ENCODE data around the gene FOXM1. TPM values are rescaled to one million over a fixed set of nuclear protein-coding genes. Genes with fewer than 3 reads are reported as not detected.

The FOXM1 gene
- total RNA-seq, result 12.4 and 46.7 TPM in 2 replicates

DNA sequence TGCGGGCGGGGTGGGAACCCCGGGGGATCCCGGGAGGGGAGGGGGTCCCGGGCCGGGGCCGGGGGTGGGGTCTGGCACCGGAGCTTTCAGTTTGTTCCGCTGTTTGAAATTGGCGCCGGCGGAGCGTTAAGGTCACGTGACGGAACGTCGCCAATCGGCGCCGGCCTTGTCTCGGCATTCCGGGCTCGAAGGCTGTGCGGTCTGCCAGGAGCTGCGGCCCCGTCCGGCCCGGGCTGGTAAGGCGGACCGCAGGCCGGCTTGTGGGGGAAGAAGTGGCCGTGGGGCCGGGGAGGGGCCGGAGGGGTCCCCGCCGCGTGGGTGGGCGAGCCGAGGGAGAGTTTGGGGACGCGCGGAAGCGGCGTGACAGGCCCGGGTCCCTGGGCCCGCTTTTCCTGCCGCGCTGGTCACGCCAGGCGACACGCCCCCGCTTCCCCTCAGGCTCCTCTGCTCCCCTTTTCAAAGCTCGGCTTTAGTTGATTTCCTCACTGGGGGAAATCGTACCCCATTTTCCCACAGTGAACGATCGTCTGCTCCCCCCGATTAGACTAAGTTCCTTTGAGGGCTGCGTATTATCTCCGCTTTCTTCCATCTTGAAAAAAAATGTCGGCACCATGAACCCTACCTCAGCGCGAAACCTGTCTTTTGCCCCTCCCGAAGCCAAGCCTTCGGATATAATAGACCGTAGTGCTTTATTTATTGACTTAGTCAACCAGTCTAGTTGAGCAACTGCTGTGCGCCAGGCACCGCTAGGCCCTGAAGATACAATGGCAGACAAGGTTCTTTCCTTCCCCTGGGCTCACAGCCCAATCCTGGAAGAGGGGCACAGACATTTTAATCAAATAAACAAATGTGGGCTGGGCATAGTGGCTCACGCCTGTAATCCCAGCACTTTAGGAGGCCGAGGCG lies at the start of gene FOXM1, which contains the start of gene RHNO1:
Gene FOXM1 (minus strand): TSS at position 128 of the 906 bp plus-strand sequence. CDS start 2,696 bp downstream, outside the sequence.
Gene RHNO1 (plus strand): TSS at position 177 of the 906 bp plus-strand sequence. CDS start 8,144 bp downstream, outside the sequence.

GRCh38 chr12:2890388-2891239 lies 13.6 kb upstream of the FOXM1 start, which contains the start of gene TULP3:
Gene TULP3, plus strand, starts transcription at chr12:2890891. Its CDS starts 57 bp downstream, at chr12:2890948.

DNA sequence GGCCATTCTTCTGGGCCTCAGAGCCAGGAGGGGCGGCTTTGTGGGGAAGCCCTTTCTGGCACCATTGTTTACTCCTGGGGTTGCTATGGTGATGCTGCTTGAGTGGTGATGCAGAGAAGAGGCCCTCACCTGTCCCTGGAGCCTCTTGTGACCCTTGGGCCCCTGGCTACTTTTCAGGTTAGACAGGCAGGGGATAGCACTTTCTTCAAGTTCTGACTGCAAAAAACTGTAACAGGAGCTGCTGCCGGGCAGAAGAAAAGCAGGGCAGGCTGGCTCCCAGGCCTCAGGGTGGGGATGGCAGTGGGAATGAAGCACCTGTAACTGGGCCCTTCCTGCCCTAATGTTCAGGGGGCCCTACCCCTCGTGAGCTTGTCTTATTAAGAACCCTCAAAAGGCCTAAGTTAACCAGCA lies 19.9 kb downstream of the FOXM1 start, which contains the start of gene TEX52:
Gene TEX52 (minus strand): TSS at position 19 of the 411 bp plus-strand sequence. CDS start 13 bp downstream, at position 6.

GRCh38 chr12:2834581-2835491 lies 42.1 kb downstream of the FOXM1 start, which contains the start of gene NRIP2:
Gene NRIP2, minus strand, starts transcription at chr12:2835035. Its CDS starts 52 bp downstream, at chr12:2834983.

GRCh38 chr12:2812290-2813213 lies 64.4 kb downstream of the FOXM1 start, which contains the start of gene ITFG2:
Gene ITFG2, plus strand, starts transcription at chr12:2812668. Its CDS starts 93 bp downstream, at chr12:2812761.

Other genes with a start within 250 kb of the FOXM1 start
- 63.8 and 85.3 TPM in 2 replicates for gene FKBP4, start 82.2 kb downstream of the FOXM1 start, total RNA-seq
- 11.3 and 14.1 TPM in 2 replicates for gene ITFG2, start 64.5 kb downstream of the FOXM1 start, total RNA-seq
- gene NRIP2, start 42.1 kb downstream of the FOXM1 start, total RNA-seq, result not detected in 2 replicates
- gene TEX52, start 20.1 kb downstream of the FOXM1 start, total RNA-seq, result not detected in 2 replicates
- 32.0 and 39.9 TPM in 2 replicates for gene RHNO1, start within 50 bp of the FOXM1 start, total RNA-seq
- gene TULP3, start 13.7 kb upstream of the FOXM1 start, total RNA-seq, result 17.8 and 18.8 TPM in 2 replicates
- gene TEAD4, start 82.2 kb upstream of the FOXM1 start, total RNA-seq, result 17.3 and 34.2 TPM in 2 replicates
- gene TSPAN9, start 200.2 kb upstream of the FOXM1 start, total RNA-seq, result 12.5 and 13.0 TPM in 2 replicates

All from hair follicular keratinocyte (primary cell).